HAP-1 (cell line): ENCODE data around the gene SP6.

Experiments used
- DNase-seq, 2 experiments: peaks; one replicate each; pipeline ENCODE4 v3.0.0-alpha.2; 2016 to 2020; ENCODE audit warnings: low spot score in 2 of 2
- H3K27me3 ChIP-seq: fragments of 250-450 bp; sonication (Bioruptor Pico); 2 replicates; pipeline ENCODE4 v1.5.1; 2020; ENCODE audit warnings: low read depth, mild to moderate bottlenecking, moderate library complexity
- H3K36me3 ChIP-seq: fragments of 250-450 bp; sonication (Bioruptor Pico); replicated peaks from 2 replicates; pipeline ENCODE4 v1.5.1; 2020; ENCODE audit warnings: mild to moderate bottlenecking
- H3K4me1 ChIP-seq: fragments of 250-450 bp; sonication (Bioruptor Pico); 2 replicates; pipeline ENCODE4 v1.5.1; 2020; ENCODE audit warnings: mild to moderate bottlenecking
- H3K4me3 ChIP-seq: fragments of 250-450 bp; sonication (Bioruptor Pico); 2 replicates; pipeline ENCODE4 v1.5.1; 2020; ENCODE audit warnings: mild to moderate bottlenecking, moderate library complexity
- H3K9me3 ChIP-seq: fragments of 250-450 bp; sonication (Bioruptor Pico); 2 replicates; pipeline ENCODE4 v1.5.1; 2020; ENCODE audit warnings: mild to moderate bottlenecking, moderate library complexity
- in situ Hi-C: fragments of 300-500 bp; cut with MboI; formaldehyde crosslinking; loops from 3 replicates; pipeline ENCODE4 v1.14.3; 2020; ENCODE audit warnings: low sequenced_read_pairs, inconsistent platforms, mixed read lengths

The SP6 gene

DNA sequence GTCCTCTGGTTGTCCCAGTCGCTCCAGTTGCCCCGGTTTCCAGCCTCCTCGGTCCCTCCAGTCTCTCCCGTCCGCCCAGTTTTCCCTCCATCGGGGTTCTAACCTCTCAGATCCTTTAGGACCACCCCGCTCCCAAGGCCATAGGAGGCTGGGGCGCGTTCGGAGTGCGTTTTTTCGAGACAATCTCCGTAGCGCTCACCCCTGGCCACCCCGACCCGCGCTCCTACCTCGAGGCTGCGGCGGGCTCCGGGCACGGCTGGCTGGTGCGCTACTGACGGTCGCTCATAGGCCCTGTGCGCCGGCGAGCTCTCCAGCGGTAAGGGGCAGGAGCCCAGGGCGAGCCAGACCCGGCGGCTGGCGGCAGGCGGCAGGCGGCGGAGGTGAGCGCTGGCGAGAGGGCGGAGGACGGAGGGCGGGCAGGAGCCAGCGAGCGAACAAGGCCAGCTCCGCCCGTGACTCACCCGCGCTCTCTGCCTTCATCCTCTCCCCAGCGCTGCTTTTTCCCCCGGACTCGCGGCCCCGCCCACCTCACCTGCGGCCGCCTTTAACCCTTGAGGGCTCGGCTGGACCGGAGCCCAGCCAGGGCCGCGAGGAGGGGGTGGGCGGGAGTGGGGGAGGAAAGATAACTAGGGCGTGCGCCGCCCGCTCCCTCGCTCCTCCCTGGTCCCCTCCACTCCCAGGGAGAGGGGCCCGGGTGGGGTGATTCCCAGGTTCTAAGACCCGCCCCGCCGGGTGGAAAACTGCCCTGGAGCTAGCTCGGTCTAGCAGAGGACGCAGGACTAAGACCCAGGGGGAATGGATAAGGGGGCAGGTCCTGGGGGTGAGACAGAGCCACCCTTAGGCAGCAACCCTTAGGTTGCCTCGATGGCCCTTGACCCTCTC, at the start of gene SP6:
TSS of gene SP6 (minus strand) at position 472 of the 882 bp plus-strand sequence. CDS start 2,734 bp downstream, outside the sequence.
- Histone ChIP-seq H3K4me1 (no peaks in the 10 kb centered on the region), H3K27me3 (peaks cover 96% of the 10 kb centered on the region), H3K36me3 (no peaks in the 10 kb centered on the region), H3K4me3 (no peak within 1 kb of the TSS), H3K9me3 (no peaks in the 10 kb centered on the region)
- in situ Hi-C loops: no loop called here
- peak; percentile 8 to 59 for DNase-seq

DNA sequence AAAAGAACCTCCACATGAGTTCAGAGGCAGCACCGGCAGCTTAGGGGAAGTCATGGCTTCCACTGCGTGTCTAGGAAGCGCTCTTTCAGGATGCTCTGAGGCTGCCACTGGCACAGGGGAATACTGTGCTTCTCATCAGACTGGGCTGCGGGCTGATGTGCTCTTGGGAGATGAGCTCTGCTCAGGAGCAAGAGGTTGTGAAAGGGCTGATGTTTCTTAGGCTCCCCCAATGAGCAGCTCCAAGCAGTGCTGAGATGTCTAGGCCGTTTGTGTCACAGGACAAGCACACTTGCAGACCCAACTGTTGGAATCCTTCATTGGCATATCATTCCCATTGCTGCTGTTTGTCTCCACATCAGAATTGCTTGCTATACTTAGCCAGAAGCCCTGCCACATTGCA, 48.7 kb upstream of the SP6 start:
- Histone ChIP-seq H3K4me3 (no peak overlapping the region), H3K9me3 (no peaks in the 10 kb centered on the region), H3K36me3 (no peaks in the 10 kb centered on the region; the same call in 1 of the 2 replicates), H3K27me3 (no peaks in the 10 kb centered on the region), H3K4me1 (no peaks in the 10 kb centered on the region)
- no peak for DNase-seq
- in situ Hi-C loops: loop anchor here (10.0 kb wide), 1 partner anchor 125 kb away; no protein-coding TSS in a partner anchor

DNA sequence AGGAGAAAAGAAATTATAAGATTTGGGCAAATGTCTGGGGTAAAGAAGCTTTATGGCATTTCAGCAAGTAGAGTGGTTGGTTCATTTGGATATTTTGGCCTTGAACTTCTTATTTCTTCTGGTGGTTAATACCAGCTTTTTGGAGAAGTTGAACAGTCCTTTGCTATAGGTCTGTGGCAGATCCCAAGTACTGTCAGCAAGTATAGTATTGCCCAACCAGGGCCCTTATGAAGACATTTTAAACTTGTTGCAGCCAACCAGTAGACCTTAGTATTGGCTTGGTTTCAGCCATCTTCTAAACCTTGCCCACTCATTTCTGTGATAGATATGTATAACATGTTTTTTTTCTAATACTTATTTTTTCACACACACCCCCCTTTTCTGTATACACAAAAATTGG, 47.3 kb upstream of the SP6 start:
- no peak overlapping the region for H3K4me3 ChIP-seq
- H3K4me1 ChIP-seq: no peaks in the 10 kb centered on the region
- no peaks in the 10 kb centered on the region for H3K27me3 ChIP-seq
- H3K9me3 ChIP-seq: no peaks in the 10 kb centered on the region
- no peaks in the 10 kb centered on the region; the same call in 1 of the 2 replicates for H3K36me3 ChIP-seq
- in situ Hi-C loops: loop anchor here (10.0 kb wide), 1 partner anchor 123 kb away; no protein-coding TSS in a partner anchor
- no peak for DNase-seq

DNA sequence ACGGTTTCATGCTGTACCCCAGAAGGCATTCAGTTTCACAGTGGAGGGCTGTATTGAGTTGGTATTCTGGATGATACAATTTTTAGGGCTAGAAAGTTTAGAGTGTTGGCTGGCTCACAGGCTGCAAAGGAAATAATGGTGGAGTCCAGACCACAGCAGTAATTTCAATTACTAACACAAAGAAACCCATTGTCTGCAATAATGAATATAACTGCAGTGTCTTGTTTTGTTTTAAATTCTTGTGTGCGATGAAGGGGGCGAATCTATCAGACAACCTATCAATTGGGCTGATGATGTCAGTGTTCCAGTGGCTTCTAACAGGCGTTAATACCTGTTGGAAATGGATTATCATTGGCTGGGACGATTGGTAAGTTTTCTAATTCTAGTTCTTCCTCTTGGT, 46.6 kb upstream of the SP6 start:
- in situ Hi-C loops: loop anchor here (10.0 kb wide), 1 partner anchor 123 kb away; no protein-coding TSS in a partner anchor

DNA sequence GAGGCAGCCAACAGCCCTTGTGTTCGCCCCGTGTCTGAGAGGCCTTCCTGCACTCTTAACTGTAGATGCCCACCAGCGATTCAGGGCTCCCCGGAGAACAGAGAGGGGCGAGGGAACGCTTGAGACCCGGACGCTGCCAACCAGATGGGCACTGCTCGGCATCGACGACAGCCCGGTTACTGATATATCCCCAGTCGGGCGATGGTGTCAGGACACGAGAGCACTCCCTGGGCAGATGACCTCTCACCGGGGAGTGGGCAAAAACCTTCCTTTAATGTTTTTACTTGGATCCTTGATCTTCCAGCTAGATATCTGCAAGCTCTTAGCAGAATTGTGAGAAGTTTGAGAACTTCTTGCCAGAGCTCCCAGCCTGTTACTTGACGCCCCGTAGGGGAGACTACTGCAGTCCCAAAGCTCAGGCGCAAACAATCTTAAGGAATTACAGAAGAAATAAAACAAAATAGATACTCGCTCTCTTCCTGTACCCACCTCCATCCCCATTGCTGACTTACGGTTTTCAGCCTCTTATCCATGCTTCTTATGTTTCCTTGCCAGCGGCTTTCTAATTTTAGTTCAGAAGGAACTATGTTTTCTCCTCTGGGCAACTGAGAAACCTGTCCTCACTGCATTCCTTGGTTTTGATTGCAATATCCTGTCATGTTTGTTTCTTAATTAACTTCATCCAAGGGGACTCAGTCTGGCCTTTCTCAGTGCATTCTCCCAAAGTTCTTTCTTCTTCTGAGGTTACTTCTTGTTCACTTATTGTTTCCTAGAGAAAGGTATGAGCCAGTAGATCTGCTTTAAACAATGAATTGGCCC, 45.9 kb upstream of the SP6 start:
- Histone ChIP-seq H3K4me1 (no peaks in the 10 kb centered on the region), H3K4me3 (peak overlapping the region; percentile 94), H3K27me3 (no peaks in the 10 kb centered on the region), H3K9me3 (no peaks in the 10 kb centered on the region), H3K36me3 (no peaks in the 10 kb centered on the region; the same call in 1 of the 2 replicates)
- peak in 1 of 2 experiments; percentile 36 for DNase-seq
- in situ Hi-C loops: loop anchor here (10.0 kb wide), 1 partner anchor 122 kb away; no protein-coding TSS in a partner anchor

More for the DNA sequence above, 46.6 kb upstream of the SP6 start:
- Histone ChIP-seq H3K9me3 (no peaks in the 10 kb centered on the region), H3K27me3 (no peaks in the 10 kb centered on the region), H3K36me3 (no peaks in the 10 kb centered on the region; the same call in 1 of the 2 replicates), H3K4me3 (peak overlapping the region; percentile 94; the same call in 1 of the 2 replicates), H3K4me1 (no peaks in the 10 kb centered on the region)
- DNase-seq: no peak

DNA sequence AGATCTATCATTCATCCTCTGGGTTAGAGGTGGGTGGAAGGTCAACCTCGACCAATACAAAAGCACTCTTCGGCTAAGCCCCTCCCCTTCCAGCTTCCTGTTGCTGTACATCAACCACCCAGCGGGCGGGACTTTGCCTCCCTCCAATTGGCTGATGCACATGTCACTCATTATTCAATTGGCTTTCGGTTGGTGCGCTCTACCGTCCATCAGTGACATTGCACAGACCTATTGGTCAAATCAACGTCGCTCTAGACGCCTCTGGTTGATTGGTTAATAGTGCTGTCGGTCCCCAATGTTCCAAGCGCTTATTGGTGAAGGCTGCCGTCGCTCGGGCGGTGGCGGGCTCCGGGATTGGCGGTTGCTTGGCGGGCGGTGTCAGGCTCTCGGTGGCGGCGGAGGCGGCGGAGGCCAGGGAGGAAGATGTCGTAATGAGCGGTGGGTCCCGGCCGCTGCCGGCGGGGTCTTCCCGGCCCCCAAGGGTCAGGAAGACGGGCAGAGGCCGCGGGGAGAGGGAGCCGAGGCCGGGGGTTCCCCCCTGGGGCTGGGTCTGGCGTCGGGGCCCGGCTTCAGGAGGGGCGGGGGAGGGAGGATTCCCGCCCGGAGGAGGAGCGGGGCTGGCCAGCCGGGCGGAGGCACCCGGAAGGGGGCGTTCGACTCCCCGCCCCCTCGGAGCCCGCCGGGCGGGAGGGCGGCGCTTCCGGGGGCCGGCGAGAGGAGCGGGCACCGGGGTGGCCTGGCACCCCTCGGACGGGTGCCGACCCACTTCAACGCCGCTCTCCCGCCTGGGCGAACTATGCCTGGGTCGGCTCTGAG, 45.1 kb upstream of the SP6 start, which contains the start of gene SP2:
TSS of gene SP2 (plus strand) at position 381 of the 816 bp plus-strand sequence. CDS start at position 432, 51 bp downstream.
- no peaks in the 10 kb centered on the region for H3K9me3 ChIP-seq
- in situ Hi-C loops: loop anchor here (10.0 kb wide), 1 partner anchor 121 kb away; no protein-coding TSS in a partner anchor
- DNase-seq: peak; percentile 99 to 100
- H3K36me3 ChIP-seq: no peaks in the 10 kb centered on the region; the same call in 1 of the 2 replicates
- peak within 1 kb of the TSS; percentile 94 for H3K4me3 ChIP-seq
- H3K27me3 ChIP-seq: no peaks in the 10 kb centered on the region
- no peaks in the 10 kb centered on the region for H3K4me1 ChIP-seq

DNA sequence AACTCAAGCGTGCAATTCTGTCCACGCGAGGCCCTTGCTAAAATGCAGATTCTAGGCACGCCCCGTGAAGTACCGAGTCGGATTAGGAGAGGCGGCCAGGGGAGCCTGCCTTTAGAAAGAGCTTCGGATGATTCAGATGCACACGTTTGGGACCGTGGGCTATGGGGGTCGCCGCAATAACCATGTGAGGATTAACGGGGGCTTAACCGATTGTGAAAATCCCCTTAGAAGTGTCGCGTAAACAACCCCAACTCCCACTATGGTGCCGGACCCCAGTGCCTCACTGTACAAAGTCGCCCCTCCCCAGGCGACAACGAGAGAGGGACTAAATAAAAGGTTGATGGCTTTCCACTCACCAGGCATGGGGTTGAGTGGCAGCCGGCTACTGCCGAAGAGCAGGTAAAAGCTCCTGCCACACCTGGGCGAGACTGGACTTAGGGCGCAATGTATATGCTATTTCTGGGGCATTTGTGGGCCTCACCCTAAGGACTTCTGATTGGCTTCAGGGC, 44.4 kb upstream of the SP6 start:
- Histone ChIP-seq H3K27me3 (no peaks in the 10 kb centered on the region), H3K36me3 (no peaks in the 10 kb centered on the region; the same call in 1 of the 2 replicates), H3K9me3 (no peaks in the 10 kb centered on the region), H3K4me1 (no peaks in the 10 kb centered on the region), H3K4me3 (peak overlapping the region; percentile 59)
- DNase-seq: peak in 1 of 2 experiments; percentile 34
- in situ Hi-C loops: loop anchor here (10.0 kb wide), 1 partner anchor 121 kb away; no protein-coding TSS in a partner anchor

DNA sequence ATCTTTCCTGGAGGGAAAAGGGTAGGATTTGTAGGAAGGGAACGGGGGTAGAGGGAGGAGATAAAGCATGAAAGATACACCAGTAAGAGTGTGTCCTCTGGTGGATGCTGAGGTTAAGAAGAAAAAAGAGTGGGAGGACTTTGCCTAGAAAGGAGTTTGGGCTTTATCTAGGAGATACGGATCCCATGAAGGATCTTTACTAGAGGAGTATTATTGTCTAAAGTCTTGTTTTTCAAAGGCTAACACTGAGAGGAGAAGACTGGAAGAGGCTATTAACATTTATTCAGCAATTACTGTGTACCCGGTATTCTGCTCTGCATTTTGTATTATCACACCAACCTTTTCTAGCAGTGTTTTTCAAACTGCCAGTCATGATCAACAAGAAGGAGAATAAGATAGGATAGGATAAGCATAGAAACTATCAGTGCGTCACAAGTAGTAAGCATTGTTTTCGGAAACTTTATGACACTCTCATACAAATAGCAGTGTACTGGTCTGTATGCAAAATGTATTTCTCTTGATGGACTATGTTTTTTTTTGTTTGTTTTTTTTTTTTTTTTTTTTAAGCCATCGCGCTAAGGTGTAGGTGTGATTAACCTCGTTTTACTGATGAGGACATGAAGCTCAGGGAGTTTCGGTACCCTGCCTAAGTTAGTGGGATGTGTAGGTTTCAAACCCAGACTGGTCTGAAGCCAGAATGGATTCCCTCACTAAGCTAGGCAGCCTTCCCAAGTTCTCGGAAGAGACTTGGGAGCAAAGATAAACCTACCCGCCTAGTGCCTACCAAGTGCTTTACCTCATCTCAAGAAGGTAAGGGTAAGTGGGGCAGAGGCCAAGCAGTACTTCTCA, 43.8 kb upstream of the SP6 start:
- H3K4me3 ChIP-seq: peak overlapping the region; percentile 59
- no peaks in the 10 kb centered on the region for H3K9me3 ChIP-seq
- in situ Hi-C loops: loop anchor here (5.0 to 10.0 kb wide), 2 partner anchors 52 to 120 kb away; partner anchors contain the start of gene SCRN2
- no peaks in the 10 kb centered on the region for H3K27me3 ChIP-seq
- no peak for DNase-seq
- H3K36me3 ChIP-seq: no peaks in the 10 kb centered on the region; the same call in 1 of the 2 replicates
- H3K4me1 ChIP-seq: no peaks in the 10 kb centered on the region

DNA sequence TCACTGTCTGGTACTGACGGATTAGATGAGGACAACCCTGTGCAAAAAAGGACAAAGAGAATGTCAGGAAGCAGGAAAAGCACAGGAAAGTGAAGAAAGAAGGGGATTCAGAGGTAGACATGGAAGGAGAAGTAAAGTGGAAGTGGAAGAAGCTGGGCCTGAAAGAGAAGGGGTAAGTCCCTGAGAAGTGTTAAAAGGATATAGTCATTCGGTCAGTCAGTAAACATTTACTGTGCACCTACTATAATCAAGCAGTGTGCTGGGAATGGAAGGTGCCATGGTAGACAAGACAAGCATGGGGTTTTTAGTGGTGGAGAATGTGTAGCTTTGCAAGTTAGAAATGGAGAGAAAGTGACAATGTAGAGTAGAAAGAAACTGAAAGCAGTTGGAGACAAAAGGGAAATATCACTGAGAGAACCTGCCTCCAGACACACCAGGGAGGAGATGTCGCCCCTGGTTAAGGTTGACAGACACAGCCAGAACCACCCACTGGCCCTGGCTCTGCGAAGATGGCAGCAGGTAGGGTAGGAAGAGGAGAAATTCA, 40.7 kb upstream of the SP6 start:
- Histone ChIP-seq H3K4me1 (no peaks in the 10 kb centered on the region), H3K9me3 (no peaks in the 10 kb centered on the region), H3K36me3 (no peaks in the 10 kb centered on the region; the same call in 1 of the 2 replicates), H3K27me3 (no peaks in the 10 kb centered on the region), H3K4me3 (no peak overlapping the region)
- in situ Hi-C loops: loop anchor here (5.0 to 10.0 kb wide), 2 partner anchors 49 to 117 kb away; partner anchors contain the start of gene SCRN2
- DNase-seq: no peak

DNA sequence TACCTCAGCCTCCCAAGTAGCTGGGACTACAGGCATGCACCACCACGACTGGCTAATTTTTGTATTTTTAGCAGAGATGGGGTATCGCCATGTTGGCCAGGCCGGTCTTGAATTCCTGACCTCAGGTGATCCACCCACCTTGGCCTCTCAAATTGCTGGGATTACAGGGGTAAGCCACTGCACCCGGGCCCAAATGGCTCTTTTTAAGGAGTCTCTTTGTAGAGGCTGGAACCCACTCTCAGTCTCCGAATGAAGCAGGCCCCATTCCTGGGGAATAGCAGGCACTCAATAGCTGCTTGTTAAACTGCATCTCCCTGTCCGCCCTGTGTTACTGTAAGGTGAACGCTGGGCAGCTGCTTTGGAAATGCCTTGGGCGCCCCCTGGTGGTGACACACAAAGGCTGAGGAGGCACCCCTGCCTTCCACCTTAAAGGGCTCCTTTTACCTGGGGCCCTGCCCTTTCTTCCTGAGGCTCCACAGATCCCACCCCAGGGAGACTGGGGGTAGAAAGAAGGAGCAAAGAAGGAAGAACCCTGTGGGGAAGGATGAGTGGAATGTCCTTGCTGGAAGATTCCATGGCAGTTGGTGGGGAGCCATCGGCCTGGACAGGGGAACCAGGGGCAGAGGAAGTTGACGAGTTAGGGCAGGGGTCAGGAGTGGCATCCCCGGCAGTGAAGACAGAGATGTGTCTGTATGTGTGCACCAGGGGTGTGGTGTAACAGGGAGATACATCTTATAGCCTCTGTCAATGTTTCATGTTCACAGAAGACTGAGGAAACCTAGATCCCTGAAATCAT, 39.0 kb upstream of the SP6 start:
- H3K4me1 ChIP-seq: no peaks in the 10 kb centered on the region
- in situ Hi-C loops: loop anchor here (5.0 to 10.0 kb wide), 2 partner anchors 48 to 115 kb away; partner anchors contain the start of gene SCRN2
- DNase-seq: peak; percentile 65 to 93
- 0 out of 2 replicates have a peak, but pooled peaks cover 3% of the 10 kb centered on the region for H3K27me3 ChIP-seq
- H3K4me3 ChIP-seq: no peak overlapping the region
- H3K36me3 ChIP-seq: no peaks in the 10 kb centered on the region
- no peaks in the 10 kb centered on the region for H3K9me3 ChIP-seq

DNA sequence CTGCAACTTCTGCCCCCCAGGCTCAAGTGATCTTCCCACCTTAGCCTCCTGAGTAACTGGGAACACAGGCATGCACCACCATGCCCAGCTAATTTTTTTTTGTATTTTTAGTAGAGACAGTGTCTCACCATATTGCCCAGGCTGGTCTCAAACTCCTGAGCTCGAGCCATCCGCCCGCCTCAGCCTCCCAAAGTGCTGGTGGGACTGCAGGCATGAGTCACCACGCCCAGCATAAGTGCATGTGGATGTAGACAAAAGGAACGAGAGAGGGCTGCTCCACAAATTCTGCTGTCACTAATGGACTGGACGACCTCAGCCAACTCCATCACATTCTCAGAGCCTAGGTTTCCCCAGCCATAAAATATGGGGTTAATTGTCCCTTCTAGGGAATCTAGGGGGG, 37.3 kb upstream of the SP6 start:
- Histone ChIP-seq H3K4me3 (no peak overlapping the region), H3K9me3 (no peaks in the 10 kb centered on the region), H3K27me3 (peaks cover 5% of the 10 kb centered on the region; the same call in 1 of the 2 replicates), H3K4me1 (no peaks in the 10 kb centered on the region), H3K36me3 (no peaks in the 10 kb centered on the region)
- DNase-seq: no peak
- in situ Hi-C loops: no loop called here
